HEK293 (cell line): ENCODE data around the gene LKAAEAR1.
A peak's percentile ranks its signal among the peaks of the same experiment; 100 is the strongest.

Experiments
- BCL11A ChIP-seq: fragments of 450-650 bp; formaldehyde crosslinking; IDR thresholded peaks from 2 replicates; pipeline ENCODE4 v1.5.1; 2016; ENCODE audit warnings: low read depth, missing biosample characterization, missing genetic modification characterization
- GLIS2 ChIP-seq: fragments of 450-650 bp; formaldehyde crosslinking; IDR thresholded peaks from 2 replicates; pipeline ENCODE4 v1.5.1; 2016; ENCODE audit warnings: missing biosample characterization, missing genetic modification characterization
- HIC1 ChIP-seq: fragments of 450-650 bp; formaldehyde crosslinking; IDR thresholded peaks from 2 replicates; pipeline ENCODE4 v1.5.1; 2016; ENCODE audit warnings: missing biosample characterization, missing genetic modification characterization
- HOXA7 ChIP-seq: sonication (generic); formaldehyde crosslinking; IDR thresholded peaks from 2 replicates; pipeline ENCODE4 v1.8.1; 2022; ENCODE audit warnings: missing genetic modification reagents, borderline replicate concordance
- INSM2 ChIP-seq: fragments of 450-650 bp; formaldehyde crosslinking; IDR thresholded peaks from 2 replicates; pipeline ENCODE4 v1.5.1; 2016; ENCODE audit warnings: missing biosample characterization, missing genetic modification characterization
- KLF16 ChIP-seq: fragments of 450-650 bp; formaldehyde crosslinking; IDR thresholded peaks from 2 replicates; pipeline ENCODE4 v1.5.1; 2017; ENCODE audit warnings: missing biosample characterization, missing genetic modification characterization
- PBX3 ChIP-seq: sonication (generic); formaldehyde crosslinking; IDR thresholded peaks from 2 replicates; pipeline ENCODE4 v1.8.1; 2022; ENCODE audit warnings: mild to moderate bottlenecking, moderate library complexity, missing genetic modification reagents
- YY2 ChIP-seq: fragments of 450-650 bp; formaldehyde crosslinking; IDR thresholded peaks from 2 replicates; pipeline ENCODE4 v1.5.1; 2016; ENCODE audit warnings: missing biosample characterization, missing genetic modification characterization
- ZBTB11 ChIP-seq: fragments of 450-650 bp; formaldehyde crosslinking; conservative IDR thresholded peaks from 2 replicates; pipeline ENCODE4 v1.5.1; 2016; ENCODE audit warnings: low read depth, missing biosample characterization, missing genetic modification characterization
- ZBTB20 ChIP-seq: fragments of 450-650 bp; formaldehyde crosslinking; IDR thresholded peaks from 2 replicates; pipeline ENCODE4 v1.5.1; 2016; ENCODE audit warnings: missing biosample characterization, missing genetic modification characterization
- ZBTB21 ChIP-seq: fragments of 450-650 bp; formaldehyde crosslinking; IDR thresholded peaks from 2 replicates; pipeline ENCODE4 v1.5.1; 2017; ENCODE audit warnings: missing biosample characterization, missing genetic modification characterization
- ZBTB8A ChIP-seq: fragments of 450-650 bp; formaldehyde crosslinking; IDR thresholded peaks from 2 replicates; pipeline ENCODE4 v1.5.1; 2016; ENCODE audit warnings: missing biosample characterization, missing genetic modification characterization
- ZNF184 ChIP-seq: fragments of 450-650 bp; IDR thresholded peaks from 2 replicates; pipeline ENCODE4 v1.5.1; 2018; ENCODE audit warnings: missing biosample characterization, mild to moderate bottlenecking, missing genetic modification characterization
- ZNF26 ChIP-seq: fragments of 450-650 bp; formaldehyde crosslinking; IDR thresholded peaks from 2 replicates; pipeline ENCODE4 v1.5.1; 2016; ENCODE audit warnings: missing biosample characterization, missing genetic modification characterization
- ZNF274 ChIP-seq, 2 experiments: fragments of 200-500 bp in 1 of 2; fragments of 450-650 bp in 1 of 2; sonication (Bioruptor generic) in 1 of 2; formaldehyde crosslinking in 1 of 2; IDR thresholded peaks; 2 replicates each; pipeline versions ENCODE4 v1.5.1 to v1.6.1; 2014 to 2016; ENCODE audit warnings: borderline replicate concordance in 1 of 2, inconsistent platforms in 1 of 2, low read length in 1 of 2, missing biosample characterization in 1 of 2, missing genetic modification characterization in 1 of 2
- ZNF433 ChIP-seq: fragments of 450-650 bp; formaldehyde crosslinking; IDR thresholded peaks from 2 replicates; pipeline ENCODE4 v1.5.1; 2016; ENCODE audit warnings: missing biosample characterization, missing genetic modification characterization, low read depth
- ZNF488 ChIP-seq: fragments of 450-650 bp; formaldehyde crosslinking; IDR thresholded peaks from 2 replicates; pipeline ENCODE4 v1.5.1; 2016; ENCODE audit warnings: missing biosample characterization, missing genetic modification characterization
- ZNF645 ChIP-seq: fragments of 450-650 bp; formaldehyde crosslinking; IDR thresholded peaks from 2 replicates; pipeline ENCODE4; 2016; ENCODE audit warnings: missing biosample characterization, missing genetic modification characterization
- ZNF692 ChIP-seq: fragments of 450-650 bp; formaldehyde crosslinking; IDR thresholded peaks from 2 replicates; pipeline ENCODE4 v1.5.1; 2016; ENCODE audit warnings: missing biosample characterization, missing genetic modification characterization
- ZNF830 ChIP-seq: fragments of 450-650 bp; IDR thresholded peaks from 2 replicates; pipeline ENCODE4 v1.5.0; 2018; ENCODE audit warnings: missing biosample characterization, missing genetic modification characterization, low read depth, mild to moderate bottlenecking, moderate library complexity
- ZSCAN18 ChIP-seq: fragments of 450-650 bp; formaldehyde crosslinking; IDR thresholded peaks from 2 replicates; pipeline ENCODE4 v1.5.1; 2016; ENCODE audit warnings: missing biosample characterization, missing genetic modification characterization
- ZSCAN23 ChIP-seq: fragments of 450-650 bp; formaldehyde crosslinking; IDR thresholded peaks from 2 replicates; pipeline ENCODE4 v1.5.1; 2016; ENCODE audit warnings: missing biosample characterization, missing genetic modification characterization

LKAAEAR1 gene

GRCh38 chr20:64063389-64064144, 20.6 kb downstream of the LKAAEAR1 start (continued):
- no peak for TF ChIP-seq ZNF692 (tag by site-specific recombination)
- peak; percentile 39; the same call in 1 of the 2 replicates for TF ChIP-seq ZSCAN18 (tag by site-specific recombination)
- no peak for TF ChIP-seq ZBTB21
- TF ChIP-seq INSM2: no peak
- no peak for TF ChIP-seq ZNF488 (tag by site-specific recombination)
- no peak for TF ChIP-seq ZNF184
- peak; percentile 85 for TF ChIP-seq GLIS2 (tag by site-specific recombination)
- 0 out of 2 replicates have a peak, but pooled peaks have one; percentile 20 for TF ChIP-seq ZBTB8A (tag by site-specific recombination)
- TF ChIP-seq ZNF830: no peak
- no peak for TF ChIP-seq ZNF26 (tag by site-specific recombination)
- 0 out of 2 replicates have a peak, but pooled peaks have one; percentile 14 for TF ChIP-seq ZBTB11 (tag by site-specific recombination)
- TF ChIP-seq BCL11A (tag by site-specific recombination): no peak
- TF ChIP-seq ZNF645 (tag by site-specific recombination): 0 out of 2 replicates have a peak, but pooled peaks have one; percentile 29
- no peak for TF ChIP-seq HOXA7 (CRISPR knock-in tag)
- no peak for TF ChIP-seq YY2 (tag by site-specific recombination)
- no peak for TF ChIP-seq ZNF433 (tag by site-specific recombination)
- TF ChIP-seq KLF16 (tag by site-specific recombination): peak; percentile 73
- no peak for TF ChIP-seq ZSCAN23
- TF ChIP-seq PBX3 (CRISPR knock-in tag): no peak
- peak; percentile 89 for TF ChIP-seq ZBTB20 (tag by site-specific recombination)
- 0 out of 2 replicates have a peak, but pooled peaks have one; percentile 56 for TF ChIP-seq HIC1 (tag by site-specific recombination)
- TF ChIP-seq ZNF274 (IDR thresholded peaks at IDR 0.05; ENCODE audit: low read length): no peak
- no peak for TF ChIP-seq ZNF274 (tag by site-specific recombination; IDR thresholded peaks at IDR 0.05; ENCODE audit: borderline replicate concordance)
